A673 (cell line): ENCODE data around the gene TSKU.

Source experiments
- EZH2 ChIP-seq: fragments of 200-600 bp; sonication (generic); IDR thresholded peaks from 2 replicates; pipeline ENCODE4 v1.6.1; 2017; ENCODE audit warnings: borderline replicate concordance, low read depth, mild to moderate bottlenecking, mixed read lengths, antibody characterized with exemption, low read length; ENCODE audit not compliant: poor library complexity, severe bottlenecking
- TF ChIP-seq, protein P1 (sequence below): fragments of 300-800, 200-600 bp; sonication (generic); conservative IDR thresholded peaks from 2 replicates; pipeline ENCODE4 v1.5.1; 2017; ENCODE audit warnings: low read depth, mild to moderate bottlenecking, antibody characterized with exemption, low read length, moderate library complexity, mixed read lengths

GRCh38 chr11:76839311-76839710, 56.2 kb downstream of the TSKU start:
- TF ChIP-seq EZH2: no peak
- TF ChIP-seq, protein P1, sequence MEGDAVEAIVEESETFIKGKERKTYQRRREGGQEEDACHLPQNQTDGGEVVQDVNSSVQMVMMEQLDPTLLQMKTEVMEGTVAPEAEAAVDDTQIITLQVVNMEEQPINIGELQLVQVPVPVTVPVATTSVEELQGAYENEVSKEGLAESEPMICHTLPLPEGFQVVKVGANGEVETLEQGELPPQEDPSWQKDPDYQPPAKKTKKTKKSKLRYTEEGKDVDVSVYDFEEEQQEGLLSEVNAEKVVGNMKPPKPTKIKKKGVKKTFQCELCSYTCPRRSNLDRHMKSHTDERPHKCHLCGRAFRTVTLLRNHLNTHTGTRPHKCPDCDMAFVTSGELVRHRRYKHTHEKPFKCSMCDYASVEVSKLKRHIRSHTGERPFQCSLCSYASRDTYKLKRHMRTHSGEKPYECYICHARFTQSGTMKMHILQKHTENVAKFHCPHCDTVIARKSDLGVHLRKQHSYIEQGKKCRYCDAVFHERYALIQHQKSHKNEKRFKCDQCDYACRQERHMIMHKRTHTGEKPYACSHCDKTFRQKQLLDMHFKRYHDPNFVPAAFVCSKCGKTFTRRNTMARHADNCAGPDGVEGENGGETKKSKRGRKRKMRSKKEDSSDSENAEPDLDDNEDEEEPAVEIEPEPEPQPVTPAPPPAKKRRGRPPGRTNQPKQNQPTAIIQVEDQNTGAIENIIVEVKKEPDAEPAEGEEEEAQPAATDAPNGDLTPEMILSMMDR: no peak
